Breast epithelium (tissue), 3 donors: Measurements from ENCODE around the gene EIF3J.

Experiments
- CTCF ChIP-seq, 3 donors: fragments of 450-650 bp; IDR thresholded peaks; one replicate each; pipeline ENCODE4 v1.5.1; 2016 to 2017; ENCODE audit warnings: antibody characterized with exemption in 3 of 3, mild to moderate bottlenecking in 3 of 3, moderate library complexity in 3 of 3
- POLR2A ChIP-seq: fragments of 450-650 bp; IDR thresholded peaks from one replicate; pipeline ENCODE4 v1.6.1; 2016; ENCODE audit warnings: antibody characterized with exemption, mild to moderate bottlenecking, moderate library complexity

GRCh38 chr15:44565387-44566154, 28.6 kb downstream of the EIF3J start:
- TF ChIP-seq POLR2A (no peak), CTCF (IDR thresholded peaks at IDR 0.05) (no peak)
